AG04449 (cell line): ENCODE data around the gene NTMT1.

Experiments
- CTCF ChIA-PET: fragments of 350-600 bp; formaldehyde crosslinking; extraction: SDS; loops from one replicate; lab custom pipeline; 2021; ENCODE audit warnings: antibody characterized with exemption; lab: Yijun Ruan, JAX
- POLR2A ChIA-PET: fragments of 400-600, 350-600 bp; formaldehyde crosslinking; extraction: SDS; loops from one replicate; lab custom pipeline; 2020; ENCODE audit warnings: antibody characterized with exemption, inconsistent platforms; lab: Yijun Ruan, JAX
- DNase-seq: peaks from one replicate; pipeline ENCODE4 v3.0.0-alpha.2; 2010; ENCODE audit warnings: low read depth, low spot score
- H3K4me3 ChIP-seq: 2 replicates; pipeline ENCODE4 v1.5.1; 2011; ENCODE audit warnings: low read depth, mild to moderate bottlenecking, control low read depth, low read length
- TF ChIP-seq, protein P1 (sequence below): IDR thresholded peaks from one replicate; pipeline ENCODE4 v1.5.1; 2011; ENCODE audit warnings: mild to moderate bottlenecking, moderate library complexity, low read length, control low read depth, inconsistent platforms; ENCODE audit not compliant: insufficient read depth; ENCODE audit errors: missing control alignments

Gene NTMT1

DNA sequence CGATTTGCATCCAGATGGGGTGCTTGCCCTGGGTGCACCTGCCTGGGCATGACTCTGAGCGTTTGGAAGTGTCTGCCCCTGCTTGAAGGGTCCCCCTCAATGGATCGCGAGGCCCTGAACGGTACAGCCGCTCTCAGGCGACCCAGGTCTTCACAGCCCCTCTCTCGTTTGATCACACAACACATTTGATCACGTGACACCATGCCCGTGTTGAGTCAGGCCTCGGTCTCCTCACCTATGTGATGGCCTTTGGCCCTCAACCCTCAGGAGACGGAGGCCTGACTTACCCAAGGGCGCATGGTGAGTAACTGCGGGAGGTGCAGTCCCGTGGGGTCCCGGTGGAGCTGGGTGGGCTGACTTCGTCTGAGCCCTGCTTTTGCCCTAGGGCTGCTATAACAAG lies 18.9 kb downstream of the NTMT1 start:
- TF ChIP-seq, protein P1, sequence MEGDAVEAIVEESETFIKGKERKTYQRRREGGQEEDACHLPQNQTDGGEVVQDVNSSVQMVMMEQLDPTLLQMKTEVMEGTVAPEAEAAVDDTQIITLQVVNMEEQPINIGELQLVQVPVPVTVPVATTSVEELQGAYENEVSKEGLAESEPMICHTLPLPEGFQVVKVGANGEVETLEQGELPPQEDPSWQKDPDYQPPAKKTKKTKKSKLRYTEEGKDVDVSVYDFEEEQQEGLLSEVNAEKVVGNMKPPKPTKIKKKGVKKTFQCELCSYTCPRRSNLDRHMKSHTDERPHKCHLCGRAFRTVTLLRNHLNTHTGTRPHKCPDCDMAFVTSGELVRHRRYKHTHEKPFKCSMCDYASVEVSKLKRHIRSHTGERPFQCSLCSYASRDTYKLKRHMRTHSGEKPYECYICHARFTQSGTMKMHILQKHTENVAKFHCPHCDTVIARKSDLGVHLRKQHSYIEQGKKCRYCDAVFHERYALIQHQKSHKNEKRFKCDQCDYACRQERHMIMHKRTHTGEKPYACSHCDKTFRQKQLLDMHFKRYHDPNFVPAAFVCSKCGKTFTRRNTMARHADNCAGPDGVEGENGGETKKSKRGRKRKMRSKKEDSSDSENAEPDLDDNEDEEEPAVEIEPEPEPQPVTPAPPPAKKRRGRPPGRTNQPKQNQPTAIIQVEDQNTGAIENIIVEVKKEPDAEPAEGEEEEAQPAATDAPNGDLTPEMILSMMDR: no peak
- POLR2A ChIA-PET: no interaction called here
- H3K4me3 ChIP-seq: no peak overlapping the region
- CTCF ChIA-PET: interaction anchor here (3.1 to 14.5 kb wide), 4 partner anchors 17 to 141 kb away, joined by 30 to 267 read pairs (median 90); partner anchors contain the start of gene NTMT1
- no peak for DNase-seq

DNA sequence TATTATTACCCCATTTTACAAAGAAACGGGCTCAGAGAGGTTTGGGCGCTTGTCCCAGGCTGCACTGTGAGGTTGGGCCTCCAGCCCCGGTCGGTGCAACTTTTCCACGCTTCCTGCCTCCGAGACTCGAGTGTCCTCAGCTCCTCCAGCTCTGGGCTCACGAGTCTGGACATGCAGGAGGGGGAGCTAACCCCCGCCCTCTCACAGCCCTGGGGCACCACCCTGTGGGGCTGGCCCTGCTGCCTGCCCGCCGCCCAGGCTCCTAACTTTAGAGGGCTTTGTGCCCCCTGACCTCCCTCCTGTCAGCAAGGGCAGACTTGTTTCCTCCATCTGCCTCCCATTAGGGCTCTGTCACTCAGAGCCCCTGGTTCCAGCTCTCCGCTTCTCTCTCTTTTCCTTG lies 20.3 kb downstream of the NTMT1 start:
- ChIA-PET CTCF (interaction anchor here (0.8 to 14.5 kb wide), 5 partner anchors 10 to 140 kb away, joined by 3 to 267 read pairs (median 3); no protein-coding TSS in a partner anchor), POLR2A (no interaction called here)
- DNase-seq: no peak
- TF ChIP-seq, protein P1: no peak
- no peak overlapping the region for H3K4me3 ChIP-seq

DNA sequence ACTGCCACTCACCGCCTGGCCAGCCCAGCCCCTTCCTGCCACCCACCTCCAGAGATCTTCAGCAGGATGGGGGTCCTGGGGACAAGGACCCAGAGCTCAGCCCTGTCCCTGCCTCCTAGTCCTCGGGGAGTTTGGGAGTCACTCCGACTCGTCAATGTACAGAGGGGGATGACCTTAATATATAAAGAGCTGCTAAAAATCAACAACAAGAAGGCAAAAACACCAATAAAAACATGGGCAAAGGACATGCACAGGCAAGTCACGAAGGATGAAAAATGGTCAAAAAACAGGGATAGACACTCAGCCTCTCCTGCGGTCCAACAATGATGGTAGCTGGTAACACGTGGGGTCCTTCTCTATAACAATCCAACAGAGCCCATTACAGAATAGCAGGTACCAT lies 20.7 kb downstream of the NTMT1 start:
- ChIA-PET POLR2A (no interaction called here), CTCF (interaction anchor here (0.8 to 14.5 kb wide), 5 partner anchors 10 to 139 kb away, joined by 3 to 267 read pairs (median 3); no protein-coding TSS in a partner anchor)
- H3K4me3 ChIP-seq: no peak overlapping the region
- TF ChIP-seq, protein P1: no peak
- no peak for DNase-seq

DNA sequence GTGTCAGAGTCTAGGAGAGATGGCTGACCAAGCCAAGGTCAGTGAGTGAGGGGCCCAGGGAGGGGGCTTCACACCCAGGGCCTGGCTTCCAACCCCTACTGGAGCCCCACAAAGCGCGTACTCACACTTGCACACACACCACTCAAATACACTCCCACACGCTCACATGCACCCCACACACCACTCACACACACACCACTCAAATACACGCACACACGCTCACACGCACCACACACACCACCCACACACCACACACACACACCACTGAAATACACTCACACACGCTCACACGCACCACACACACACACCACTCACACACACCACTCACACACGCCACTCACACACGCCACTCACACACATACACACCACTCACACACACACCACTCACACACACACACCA lies 21.7 kb downstream of the NTMT1 start:
- no peak for DNase-seq
- POLR2A ChIA-PET: no interaction called here

DNA sequence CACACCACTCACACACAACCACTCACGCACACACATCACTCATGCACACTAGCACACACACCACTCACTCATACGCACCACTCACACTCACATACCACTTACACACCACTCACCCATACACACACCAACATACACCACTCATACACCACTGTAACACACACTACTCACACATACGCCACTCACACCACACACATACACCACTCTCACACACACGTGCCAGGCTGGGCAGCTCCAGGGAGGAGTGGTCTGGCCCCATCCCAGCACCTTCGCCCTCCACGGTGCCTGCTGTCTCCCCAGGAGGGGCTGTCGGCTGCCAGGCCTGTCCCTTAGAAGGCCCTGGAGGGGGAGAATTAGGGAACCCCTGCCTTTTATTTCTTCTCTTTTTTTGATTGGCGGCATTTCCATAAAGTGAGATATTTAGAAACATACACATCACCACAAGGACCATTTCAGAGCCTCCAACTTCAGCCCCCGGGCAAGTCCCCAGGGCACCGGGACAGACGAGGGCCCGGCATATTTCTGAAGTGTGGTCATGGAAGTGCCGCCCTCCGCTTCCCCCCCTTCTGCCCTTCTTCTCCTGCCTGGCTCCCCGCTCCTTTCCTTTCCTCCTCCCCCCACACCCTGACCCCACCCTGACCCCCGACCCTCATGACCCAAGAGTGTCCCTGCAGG lies 22.3 kb downstream of the NTMT1 start:
- no peak for DNase-seq
- POLR2A ChIA-PET: no interaction called here
- TF ChIP-seq, protein P1: no peak
- no peak overlapping the region for H3K4me3 ChIP-seq
- CTCF ChIA-PET: interaction anchor here (14.5 kb wide), 1 partner anchor 138 kb away, joined by 267 read pairs; no protein-coding TSS in a partner anchor

More for the DNA sequence above, 21.7 kb downstream of the NTMT1 start:
- CTCF ChIA-PET: interaction anchor here (14.5 kb wide), 1 partner anchor 138 kb away, joined by 267 read pairs; no protein-coding TSS in a partner anchor
- H3K4me3 ChIP-seq: no peak overlapping the region
- TF ChIP-seq, protein P1: no peak

DNA sequence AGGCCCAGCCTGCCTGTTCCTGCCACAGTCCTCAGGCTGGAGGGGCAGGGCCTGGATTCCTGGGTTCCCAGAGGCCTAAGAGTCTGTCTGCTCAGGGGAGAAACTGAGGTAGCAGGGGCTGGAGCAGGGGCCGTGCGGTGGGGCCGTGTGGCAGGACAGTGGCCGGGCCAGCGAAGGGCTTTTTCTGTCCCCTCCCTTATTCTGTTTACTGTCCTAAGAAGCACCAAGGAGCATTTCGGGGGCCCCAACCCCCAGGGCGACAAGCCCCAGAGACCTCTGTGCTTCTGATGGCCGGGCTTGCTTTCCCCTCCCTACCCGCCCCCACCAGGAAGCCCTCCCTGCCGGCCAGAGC lies 22.8 kb downstream of the NTMT1 start:
- POLR2A ChIA-PET: no interaction called here

More for the DNA sequence above, 22.8 kb downstream of the NTMT1 start:
- H3K4me3 ChIP-seq: no peak overlapping the region
- DNase-seq: no peak
- CTCF ChIA-PET: no interaction called here
- TF ChIP-seq, protein P1: no peak
